HepG2 (cell line): ENCODE data around the gene HTD2.

Experiments used
- CEBPB ChIP-seq: IDR thresholded peaks from 2 replicates; pipeline ENCODE4 v1.6.1; 2011; ENCODE audit warnings: low read depth, low read length, improper control_type of control experiment, borderline replicate concordance
- FOXA1 ChIP-seq, 2 experiments: fragments of 450-650 bp in 1 of 2; sonication (generic) in 1 of 2; formaldehyde crosslinking in 1 of 2; IDR thresholded peaks; 2 replicates each; pipeline versions ENCODE4 v1.4.0 to v1.6.1; 2016 to 2020; ENCODE audit warnings: missing genetic modification reagents in 1 of 2
- MEIS2 ChIP-seq: sonication (generic); formaldehyde crosslinking; IDR thresholded peaks from 2 replicates; pipeline ENCODE4 v1.9.0; 2021; ENCODE audit warnings: mild to moderate bottlenecking, missing genetic modification reagents
- MYC ChIP-seq: sonication (generic); formaldehyde crosslinking; IDR thresholded peaks from 2 replicates; pipeline ENCODE4 v1.9.0; 2021; ENCODE audit warnings: missing genetic modification reagents, borderline replicate concordance
- POLR2A ChIP-seq, 2 experiments: IDR thresholded peaks; 2 replicates each; pipeline ENCODE4 v1.6.1; 2011; ENCODE audit warnings: low read depth in 2 of 2, low read length in 2 of 2, mild to moderate bottlenecking in 1 of 2, moderate library complexity in 1 of 2; ENCODE audit not compliant: insufficient read depth in 1 of 2
- POLR2AphosphoS5 ChIP-seq: IDR thresholded peaks from 2 replicates; pipeline ENCODE4 v1.6.1; 2012; ENCODE audit warnings: low read depth, low read length
- PTBP1 ChIP-seq: fragments of 200-400 bp; formaldehyde crosslinking; IDR thresholded peaks from 2 replicates; pipeline ENCODE4 v1.6.1; 2018; ENCODE audit warnings: low read length, low read depth; ENCODE audit not compliant: poor library complexity, severe bottlenecking
- TARDBP ChIP-seq: sonication (generic); formaldehyde crosslinking; IDR thresholded peaks from 2 replicates; pipeline ENCODE4 v1.8.0; 2022; ENCODE audit warnings: mild to moderate bottlenecking, missing genetic modification reagents
- U2AF1 ChIP-seq: fragments of 200-400 bp; formaldehyde crosslinking; optimal IDR thresholded peaks from 2 replicates; pipeline ENCODE3; 2017; ENCODE audit warnings: mild to moderate bottlenecking, low read depth, low read length
- TF ChIP-seq, protein P1 (sequence below): sonication (generic); formaldehyde crosslinking; IDR thresholded peaks from 2 replicates; pipeline ENCODE4 v1.5.0; 2020; ENCODE audit warnings: mild to moderate bottlenecking, missing genetic modification reagents, moderate library complexity
- TF ChIP-seq, protein P2 (sequence below): conservative IDR thresholded peaks from 2 replicates; pipeline ENCODE4 v1.6.1; 2018; ENCODE audit warnings: missing genetic modification reagents
- TF ChIP-seq, protein P3 (sequence below): sonication (generic); formaldehyde crosslinking; IDR thresholded peaks from 2 replicates; pipeline ENCODE4 v1.5.0; 2020; ENCODE audit warnings: missing genetic modification reagents, mild to moderate bottlenecking, borderline replicate concordance

DNA sequence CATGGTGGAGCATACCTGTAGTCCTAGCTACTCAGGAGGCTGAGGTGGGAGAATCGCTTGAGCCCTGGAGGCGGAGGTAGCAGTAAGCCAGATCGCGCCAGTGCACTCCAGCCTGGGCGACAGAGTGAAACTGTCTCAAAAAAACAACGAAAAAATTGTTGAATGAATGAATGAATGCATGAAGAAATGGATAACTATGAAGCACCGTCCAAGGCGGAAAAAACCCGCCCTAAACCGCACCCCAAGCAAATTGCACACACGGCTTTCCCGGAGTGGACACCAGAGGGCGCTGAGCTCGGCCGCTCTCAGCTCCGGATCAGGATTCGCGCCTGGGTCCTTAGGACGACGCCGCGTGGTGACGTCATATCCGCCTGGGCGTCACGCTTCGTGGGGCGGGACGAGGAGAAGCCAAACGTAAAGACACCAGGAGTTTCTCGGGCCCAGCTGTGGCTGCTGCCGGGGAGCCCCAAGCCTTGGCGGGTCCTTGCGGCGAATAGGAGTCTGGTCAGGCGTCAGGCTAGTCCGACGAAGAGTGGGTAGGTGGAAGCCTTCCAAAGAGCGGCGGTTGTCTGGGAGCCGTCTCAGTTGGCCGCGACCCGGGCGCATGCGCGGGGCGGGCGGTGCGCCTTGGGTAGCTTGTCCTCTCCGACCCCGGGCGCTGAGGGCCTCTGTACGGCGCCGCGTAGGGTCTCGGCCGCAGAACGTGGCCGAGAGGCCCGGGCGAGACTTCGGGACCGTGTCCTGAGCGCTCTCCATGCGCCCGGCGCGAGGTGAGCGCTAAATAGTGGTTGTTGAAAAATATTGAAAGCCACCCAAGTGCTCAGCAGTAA, at the start of gene HTD2, which contains the start of gene RPP14:
- TF ChIP-seq MEIS2 (CRISPR knock-in tag) = peak; percentile 10; the same call in 1 of the 2 replicates
- TF ChIP-seq POLR2AphosphoS5 = peak; percentile 68
- TF ChIP-seq, protein P1, sequence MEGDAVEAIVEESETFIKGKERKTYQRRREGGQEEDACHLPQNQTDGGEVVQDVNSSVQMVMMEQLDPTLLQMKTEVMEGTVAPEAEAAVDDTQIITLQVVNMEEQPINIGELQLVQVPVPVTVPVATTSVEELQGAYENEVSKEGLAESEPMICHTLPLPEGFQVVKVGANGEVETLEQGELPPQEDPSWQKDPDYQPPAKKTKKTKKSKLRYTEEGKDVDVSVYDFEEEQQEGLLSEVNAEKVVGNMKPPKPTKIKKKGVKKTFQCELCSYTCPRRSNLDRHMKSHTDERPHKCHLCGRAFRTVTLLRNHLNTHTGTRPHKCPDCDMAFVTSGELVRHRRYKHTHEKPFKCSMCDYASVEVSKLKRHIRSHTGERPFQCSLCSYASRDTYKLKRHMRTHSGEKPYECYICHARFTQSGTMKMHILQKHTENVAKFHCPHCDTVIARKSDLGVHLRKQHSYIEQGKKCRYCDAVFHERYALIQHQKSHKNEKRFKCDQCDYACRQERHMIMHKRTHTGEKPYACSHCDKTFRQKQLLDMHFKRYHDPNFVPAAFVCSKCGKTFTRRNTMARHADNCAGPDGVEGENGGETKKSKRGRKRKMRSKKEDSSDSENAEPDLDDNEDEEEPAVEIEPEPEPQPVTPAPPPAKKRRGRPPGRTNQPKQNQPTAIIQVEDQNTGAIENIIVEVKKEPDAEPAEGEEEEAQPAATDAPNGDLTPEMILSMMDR (CRISPR knock-in tag) = peak; percentile 97
- TF ChIP-seq U2AF1 = peak; percentile 53
- peak; percentile 22; the same call in 1 of the 2 replicates for TF ChIP-seq CEBPB
- TF ChIP-seq MYC (CRISPR knock-in tag) = peak; percentile 75
- TF ChIP-seq POLR2A (IDR thresholded peaks at IDR 0.05; ENCODE audit: insufficient read depth in 1 of 2, low read depth in 2 of 2, low read length in 2 of 2) = peak; percentile 70 to 73
- TF ChIP-seq TARDBP (CRISPR knock-in tag) = peak; percentile 92
- no peak for TF ChIP-seq PTBP1
- TF ChIP-seq, protein P2, sequence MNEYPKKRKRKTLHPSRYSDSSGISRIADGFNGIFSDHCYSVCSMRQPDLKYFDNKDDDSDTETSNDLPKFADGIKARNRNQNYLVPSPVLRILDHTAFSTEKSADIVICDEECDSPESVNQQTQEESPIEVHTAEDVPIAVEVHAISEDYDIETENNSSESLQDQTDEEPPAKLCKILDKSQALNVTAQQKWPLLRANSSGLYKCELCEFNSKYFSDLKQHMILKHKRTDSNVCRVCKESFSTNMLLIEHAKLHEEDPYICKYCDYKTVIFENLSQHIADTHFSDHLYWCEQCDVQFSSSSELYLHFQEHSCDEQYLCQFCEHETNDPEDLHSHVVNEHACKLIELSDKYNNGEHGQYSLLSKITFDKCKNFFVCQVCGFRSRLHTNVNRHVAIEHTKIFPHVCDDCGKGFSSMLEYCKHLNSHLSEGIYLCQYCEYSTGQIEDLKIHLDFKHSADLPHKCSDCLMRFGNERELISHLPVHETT (CRISPR knock-in tag) = peak; percentile 82
- TF ChIP-seq, protein P3, sequence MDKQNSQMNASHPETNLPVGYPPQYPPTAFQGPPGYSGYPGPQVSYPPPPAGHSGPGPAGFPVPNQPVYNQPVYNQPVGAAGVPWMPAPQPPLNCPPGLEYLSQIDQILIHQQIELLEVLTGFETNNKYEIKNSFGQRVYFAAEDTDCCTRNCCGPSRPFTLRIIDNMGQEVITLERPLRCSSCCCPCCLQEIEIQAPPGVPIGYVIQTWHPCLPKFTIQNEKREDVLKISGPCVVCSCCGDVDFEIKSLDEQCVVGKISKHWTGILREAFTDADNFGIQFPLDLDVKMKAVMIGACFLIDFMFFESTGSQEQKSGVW (CRISPR knock-in tag) = no peak
- no peak for TF ChIP-seq FOXA1 (IDR thresholded peaks at IDR 0.05)
- TF ChIP-seq FOXA1 (CRISPR knock-in tag; IDR thresholded peaks at IDR 0.05) = peak; percentile 43; the same call in 1 of the 2 replicates
